ENCODE data around the gene CADM1. TPM values are rescaled to one million over a fixed set of nuclear protein-coding genes. Genes with fewer than 3 reads are reported as not detected.
A peak's percentile ranks its signal among the peaks of the same experiment; 100 is the strongest.

CADM1 gene
- polyA plus RNA-seq, 12 donors: 25.2 to 123 (median 31.1) TPM

- DNase-seq: no peak
Measured at GRCh38 chr11:115207916-115208315, 296.3 kb downstream of the CADM1 start.

GRCh38 chr11:115207166-115207591, 297.0 kb downstream of the CADM1 start:
- DNase-seq: no peak

- no peak for DNase-seq
Measured at GRCh38 chr11:115206365-115207022, 297.7 kb downstream of the CADM1 start.

GRCh38 chr11:115202900-115203552, 301.2 kb downstream of the CADM1 start:
- DNase-seq: no peak

GRCh38 chr11:115202074-115202473, 302.1 kb downstream of the CADM1 start:
- DNase-seq: no peak

GRCh38 chr11:115201111-115201792, 303.0 kb downstream of the CADM1 start:
- peak; percentile 46 for DNase-seq

GRCh38 chr11:115199481-115200069, 304.6 kb downstream of the CADM1 start:
- DNase-seq: peak; percentile 20

GRCh38 chr11:115198321-115198741, 305.9 kb downstream of the CADM1 start:
- no peak for DNase-seq

GRCh38 chr11:115197433-115197832, 306.8 kb downstream of the CADM1 start:
- no peak for DNase-seq

GRCh38 chr11:115197031-115197430, 307.2 kb downstream of the CADM1 start:
- no peak for DNase-seq

GRCh38 chr11:115194802-115195110, 309.5 kb downstream of the CADM1 start:
- peak; percentile 32 for DNase-seq

- DNase-seq: no peak
Measured at GRCh38 chr11:115193914-115194801, 310.1 kb downstream of the CADM1 start.

- no peak for DNase-seq
Measured at GRCh38 chr11:115191761-115192160, 312.5 kb downstream of the CADM1 start.

- DNase-seq: no peak
Measured at GRCh38 chr11:115190196-115190595, 314.0 kb downstream of the CADM1 start.

GRCh38 chr11:115188898-115189278, 315.3 kb downstream of the CADM1 start:
- DNase-seq: no peak

GRCh38 chr11:115188188-115188897, 315.9 kb downstream of the CADM1 start:
- no peak for DNase-seq

GRCh38 chr11:115185931-115186330, 318.3 kb downstream of the CADM1 start:
- no peak for DNase-seq

- DNase-seq: no peak
Measured at GRCh38 chr11:115185507-115185906, 318.7 kb downstream of the CADM1 start.

GRCh38 chr11:115184901-115185300, 319.3 kb downstream of the CADM1 start:
- no peak for DNase-seq

- DNase-seq: no peak
Measured at GRCh38 chr11:115183830-115184229, 320.4 kb downstream of the CADM1 start.

- DNase-seq: no peak
Measured at GRCh38 chr11:115183136-115183535, 321.1 kb downstream of the CADM1 start.
